Karpas-422 (cell line): ENCODE results near the gene SLC30A2. TPM values are rescaled to one million over a fixed set of nuclear protein-coding genes. Genes with fewer than 3 reads are reported as not detected.

ENCODE experiments used
- DNase-seq: peaks from one replicate; pipeline ENCODE4 v3.0.0-alpha.2; 2015
- H2AFZ ChIP-seq: fragments of 200-600 bp; sonication (generic); 2 replicates; pipeline ENCODE4 v1.6.1; 2014; ENCODE audit warnings: antibody characterized with exemption, low read length, mixed read lengths
- H3K27ac ChIP-seq: fragments of 200-600 bp; sonication (generic); 2 replicates; pipeline ENCODE4 v1.5.1; 2014; ENCODE audit warnings: mild to moderate bottlenecking, low read length, moderate library complexity
- H3K27me3 ChIP-seq: fragments of 200-600 bp; sonication (generic); 2 replicates; pipeline ENCODE4 v1.6.1; 2014; ENCODE audit warnings: low read length, mixed read lengths
- H3K36me3 ChIP-seq: fragments of 200-600 bp; sonication (generic); 2 replicates; pipeline ENCODE4 v1.6.1; 2014; ENCODE audit warnings: low read length, mixed read lengths; ENCODE audit not compliant: insufficient read depth
- H3K4me1 ChIP-seq: fragments of 200-600 bp; sonication (generic); 2 replicates; pipeline ENCODE4 v1.6.1; 2014; ENCODE audit warnings: mild to moderate bottlenecking, low read length, mixed read lengths
- H3K4me2 ChIP-seq: fragments of 200-600 bp; sonication (generic); 2 replicates; pipeline ENCODE4 v1.6.1; 2014; ENCODE audit warnings: low read length, low read depth, mild to moderate bottlenecking; ENCODE audit not compliant: poor library complexity, severe bottlenecking
- H3K4me3 ChIP-seq: fragments of 200-600 bp; sonication (generic); 2 replicates; pipeline ENCODE4 v1.5.1; 2014; ENCODE audit warnings: mild to moderate bottlenecking, antibody characterized with exemption, low read length, mixed read lengths
- H3K79me2 ChIP-seq: fragments of 200-600 bp; sonication (generic); 2 replicates; pipeline ENCODE4 v1.6.1; 2014; ENCODE audit warnings: mild to moderate bottlenecking, low read length, mixed read lengths
- H3K9ac ChIP-seq: fragments of 200-600 bp; sonication (generic); 2 replicates; pipeline ENCODE4 v1.6.0; 2014; ENCODE audit warnings: low read length
- H3K9me2 ChIP-seq: fragments of 200-600 bp; sonication (generic), shearing (Covaris generic); replicated peaks from 2 replicates; pipeline ENCODE4 v1.6.0; 2014; ENCODE audit warnings: mild to moderate bottlenecking, low read length, moderate library complexity; ENCODE audit not compliant: insufficient read depth
- H3K9me3 ChIP-seq: fragments of 300-700, 200-600 bp; sonication (generic); 2 replicates; pipeline ENCODE4 v1.6.1; 2014; ENCODE audit warnings: low read length, mixed read lengths
- H4K20me1 ChIP-seq: fragments of 200-600 bp; sonication (generic); 2 replicates; pipeline ENCODE4 v1.6.1; 2014; ENCODE audit warnings: mild to moderate bottlenecking, antibody characterized with exemption, low read length, low read depth; ENCODE audit not compliant: insufficient read depth
- total RNA-seq: library from RNA; depleted of rRNA; stranded (reverse); fragments of >200 nt; shearing (Covaris generic); gene quantifications from 2 replicates; pipeline ENCODE4 v1.2.3, GENCODE V29; 2014; ENCODE audit warnings: low replicate concordance

Gene SLC30A2
- total RNA-seq, 1 experiment from 2014 or later: not detected

DNA sequence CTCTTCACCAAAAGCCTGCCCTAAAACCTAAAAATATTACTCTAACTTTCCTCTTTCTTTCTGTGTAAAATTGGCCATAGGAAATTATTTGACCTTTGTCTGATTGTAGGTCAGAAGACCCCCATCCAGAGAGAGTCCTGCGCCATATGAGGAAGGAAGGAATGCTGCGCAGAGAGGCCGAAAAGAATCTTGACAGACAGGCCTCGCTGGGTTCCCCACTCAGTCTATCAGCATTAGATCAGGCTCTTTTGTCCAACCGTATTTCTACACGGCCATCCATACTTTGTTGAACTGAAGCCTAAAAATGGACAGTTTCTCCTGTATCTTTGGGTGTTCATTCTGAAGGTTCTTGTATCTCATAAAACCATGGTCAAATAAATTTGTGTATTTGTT, 4.3 kb upstream of the SLC30A2 start:
- Histone ChIP-seq H3K36me3 (no peaks in the 10 kb centered on the region), H3K9ac (no peak overlapping the region)
- no peak for DNase-seq

DNA sequence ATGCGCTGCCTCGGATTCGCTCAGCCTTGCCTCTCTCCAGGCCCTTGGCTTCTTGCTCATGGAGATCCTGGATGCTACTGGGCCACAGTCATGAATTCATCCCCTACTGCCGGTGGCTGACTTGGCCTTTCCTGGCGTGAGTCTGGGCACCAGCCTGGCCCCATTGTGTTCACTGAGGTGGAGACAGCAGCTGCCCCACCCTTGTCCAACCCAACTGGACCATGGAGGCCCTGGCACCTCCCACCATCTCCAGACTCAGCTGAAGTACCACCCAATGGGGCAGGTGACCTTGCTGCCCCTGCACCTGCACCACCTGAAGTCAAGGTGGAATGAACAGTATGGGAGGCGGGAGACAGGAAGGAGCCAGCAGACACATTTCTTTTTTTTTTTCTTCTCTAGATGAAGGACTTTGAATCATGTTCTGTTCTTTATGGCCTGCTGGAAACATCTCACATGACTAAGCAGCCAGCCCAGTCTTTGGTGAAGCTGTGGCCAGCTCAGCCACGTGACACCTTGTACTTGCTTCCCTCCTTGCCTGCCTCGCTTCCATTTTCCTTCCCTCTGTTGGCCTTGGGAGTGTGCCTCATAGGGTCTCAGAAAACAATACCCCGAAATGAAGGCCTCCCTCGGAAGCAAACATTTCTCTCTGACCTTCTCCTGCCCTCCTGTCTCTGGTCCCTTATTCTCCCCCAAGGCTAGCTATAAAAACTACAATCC, 3.8 kb upstream of the SLC30A2 start:
- Histone ChIP-seq H3K4me2 (no peak overlapping the region), H2AFZ (no peak overlapping the region), H3K9ac (no peak overlapping the region), H3K27me3 (no peaks in the 10 kb centered on the region), H3K4me3 (no peak overlapping the region), H3K9me3 (no peaks in the 10 kb centered on the region), H3K36me3 (no peaks in the 10 kb centered on the region), H3K27ac (no peak overlapping the region), H3K79me2 (no peaks in the 10 kb centered on the region), H4K20me1 (no peaks in the 10 kb centered on the region), H3K4me1 (no peaks in the 10 kb centered on the region), H3K9me2 (no peaks in the 10 kb centered on the region)
- DNase-seq: no peak

More for the DNA sequence above, 4.3 kb upstream of the SLC30A2 start:
- no peaks in the 10 kb centered on the region for H3K79me2 ChIP-seq
- no peaks in the 10 kb centered on the region for H3K4me1 ChIP-seq
- no peak overlapping the region for H3K4me2 ChIP-seq
- no peaks in the 10 kb centered on the region for H4K20me1 ChIP-seq
- H2AFZ ChIP-seq: no peak overlapping the region
- no peaks in the 10 kb centered on the region for H3K9me3 ChIP-seq
- H3K27ac ChIP-seq: no peak overlapping the region
- H3K4me3 ChIP-seq: no peak overlapping the region
- no peaks in the 10 kb centered on the region for H3K9me2 ChIP-seq
- no peaks in the 10 kb centered on the region for H3K27me3 ChIP-seq

DNA sequence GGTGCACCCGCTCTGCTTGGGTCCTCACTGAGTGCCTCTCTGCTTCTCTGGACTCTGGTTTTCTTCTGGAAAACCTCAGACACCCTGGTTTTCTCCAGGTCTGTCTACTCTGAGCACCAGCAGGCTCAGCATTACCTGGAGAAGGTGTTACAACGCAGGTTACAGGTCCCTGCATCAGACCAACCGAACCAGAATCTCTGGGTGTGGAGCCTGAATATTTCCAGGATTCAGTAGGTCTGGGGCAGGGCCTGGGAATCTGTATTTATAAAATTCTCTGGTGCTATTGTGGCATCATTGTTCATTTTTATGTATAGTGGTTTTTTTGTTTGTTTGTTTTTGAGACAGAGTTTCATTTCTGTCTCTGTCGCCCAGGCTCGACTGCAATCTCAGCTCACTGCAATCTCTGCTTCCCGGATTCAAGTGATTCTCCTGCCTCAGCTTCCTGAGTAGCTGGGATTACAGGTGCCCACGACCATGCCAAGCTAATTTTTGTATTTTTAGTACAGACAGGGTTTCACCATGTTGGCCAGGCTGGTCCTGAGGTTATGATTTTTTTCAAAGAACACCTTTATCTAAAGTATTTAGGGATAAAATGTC, 1.5 kb upstream of the SLC30A2 start:
- Histone ChIP-seq H3K27me3 (no peaks in the 10 kb centered on the region), H2AFZ (no peak overlapping the region), H3K79me2 (no peaks in the 10 kb centered on the region), H3K9me2 (no peaks in the 10 kb centered on the region), H3K4me2 (no peak overlapping the region), H3K9ac (no peak overlapping the region), H3K9me3 (no peaks in the 10 kb centered on the region), H4K20me1 (no peaks in the 10 kb centered on the region), H3K27ac (no peak overlapping the region), H3K4me3 (no peak overlapping the region), H3K36me3 (no peaks in the 10 kb centered on the region), H3K4me1 (no peaks in the 10 kb centered on the region)
- DNase-seq: no peak

DNA sequence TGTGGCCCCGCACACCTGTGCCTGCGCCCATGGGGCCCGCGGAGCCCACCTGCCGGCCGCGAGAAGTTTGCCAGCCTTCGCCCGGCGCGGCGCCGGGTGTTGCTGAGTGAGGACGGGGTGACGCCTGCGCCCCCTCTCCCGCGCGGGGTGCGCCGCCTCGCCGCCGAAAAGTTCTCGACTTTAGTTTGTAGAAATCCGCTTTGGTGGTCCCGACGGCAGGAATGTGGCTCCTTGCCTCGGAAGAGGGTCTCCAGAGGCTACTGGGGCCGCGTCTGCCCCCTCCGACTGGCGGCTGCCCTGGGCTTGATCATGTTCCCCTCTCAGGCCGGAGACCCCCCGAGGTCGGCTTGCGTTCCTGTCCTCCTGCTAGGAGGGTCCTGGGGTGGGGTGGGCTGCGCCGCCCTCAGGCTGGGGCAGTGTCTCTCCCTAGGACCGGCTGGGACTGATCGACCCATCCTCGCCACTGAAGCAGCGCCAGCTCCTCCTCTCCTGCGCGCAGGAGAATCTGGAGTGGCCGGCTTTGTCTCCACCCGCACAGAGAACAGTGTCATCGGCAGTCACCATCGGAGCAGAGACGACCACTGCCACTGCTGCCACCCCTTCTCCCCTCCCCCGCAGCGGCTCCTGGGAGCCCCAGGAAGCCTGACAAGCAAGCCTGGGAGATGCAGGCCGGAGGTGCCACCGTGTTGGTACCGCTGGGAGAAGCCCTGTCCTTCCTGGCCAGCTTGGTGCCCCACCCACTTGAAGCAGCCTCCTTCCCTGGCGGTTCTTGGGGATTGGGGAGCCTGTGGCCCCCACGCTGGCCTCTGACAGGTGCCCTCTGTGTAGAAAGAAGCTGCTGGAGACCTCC, 553 bp upstream of the SLC30A2 start:
- Histone ChIP-seq H3K27me3 (no peaks in the 10 kb centered on the region), H3K36me3 (no peaks in the 10 kb centered on the region), H3K9ac (no peak overlapping the region), H2AFZ (no peak overlapping the region), H3K4me1 (no peaks in the 10 kb centered on the region), H4K20me1 (no peaks in the 10 kb centered on the region), H3K9me3 (no peaks in the 10 kb centered on the region), H3K27ac (no peak overlapping the region), H3K4me3 (no peak overlapping the region), H3K9me2 (no peaks in the 10 kb centered on the region), H3K79me2 (no peaks in the 10 kb centered on the region), H3K4me2 (no peak overlapping the region)
- no peak for DNase-seq

DNA sequence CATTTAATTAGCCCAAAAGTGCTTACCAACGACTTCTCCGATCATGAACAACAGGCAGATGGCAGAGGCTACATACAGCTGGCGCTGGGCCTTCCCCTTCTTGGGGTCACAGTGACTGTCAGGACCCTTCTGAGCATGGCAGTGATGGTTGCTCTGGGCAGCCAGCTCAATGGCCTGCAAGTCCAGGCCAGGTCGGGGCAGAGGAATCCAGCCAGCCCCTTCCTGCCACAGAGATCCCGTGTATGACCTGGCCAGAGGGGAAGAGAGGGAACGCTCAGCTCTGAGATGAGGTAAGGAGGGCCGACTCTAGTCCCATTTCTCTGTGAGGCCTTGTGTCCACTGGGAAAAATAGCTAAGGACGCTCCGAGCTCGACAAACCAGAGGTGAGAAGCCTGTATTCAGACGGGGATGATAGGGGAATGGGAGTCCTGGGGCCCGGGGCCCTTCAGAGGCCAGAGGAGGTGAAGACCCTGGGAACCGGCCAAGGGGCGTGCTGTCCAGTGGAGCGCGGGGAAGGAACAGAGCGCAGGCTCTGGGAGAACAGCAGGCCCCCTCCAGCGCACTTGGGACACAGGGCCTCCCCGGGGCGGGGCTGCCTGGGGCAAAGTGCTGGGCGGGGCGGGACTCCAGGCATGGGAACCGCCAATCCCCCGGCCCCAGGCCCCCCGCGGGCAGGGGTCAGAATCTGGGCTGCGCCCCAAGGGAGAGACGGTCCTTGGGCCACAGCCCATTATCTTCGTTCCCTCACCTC, 772 bp downstream of the SLC30A2 start:
- H3K36me3 ChIP-seq: no peaks in the 10 kb centered on the region
- H3K9ac ChIP-seq: no peak overlapping the region
- no peak overlapping the region for H3K27ac ChIP-seq
- H3K27me3 ChIP-seq: no peaks in the 10 kb centered on the region
- no peaks in the 10 kb centered on the region for H3K9me2 ChIP-seq
- DNase-seq: no peak
- H3K9me3 ChIP-seq: no peaks in the 10 kb centered on the region
- no peak overlapping the region for H3K4me3 ChIP-seq
- H4K20me1 ChIP-seq: no peaks in the 10 kb centered on the region
- no peaks in the 10 kb centered on the region for H3K4me1 ChIP-seq
- no peak overlapping the region for H2AFZ ChIP-seq
- H3K79me2 ChIP-seq: no peaks in the 10 kb centered on the region
- no peak overlapping the region for H3K4me2 ChIP-seq

DNA sequence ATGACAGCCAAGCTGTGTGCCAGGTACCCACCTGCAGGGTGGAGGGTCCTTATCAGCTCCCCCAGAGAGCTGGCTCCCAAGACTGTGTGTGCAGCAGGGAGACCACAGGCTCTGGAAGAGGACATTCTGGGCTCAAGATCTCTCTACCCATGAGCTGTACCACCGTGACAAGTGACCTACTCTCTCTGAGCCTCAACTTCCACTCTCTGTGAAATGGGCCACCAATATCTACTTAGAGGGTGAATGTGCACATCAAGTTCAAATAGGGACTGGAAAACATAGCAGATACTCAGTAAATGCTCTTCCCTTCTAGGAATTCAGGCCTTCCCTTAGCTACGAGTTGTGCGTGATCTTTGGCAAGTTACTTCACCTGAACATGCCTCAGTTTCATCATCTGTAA, 1.5 kb downstream of the SLC30A2 start:
- DNase-seq: no peak
- no peak overlapping the region for H3K4me3 ChIP-seq
- H3K9me3 ChIP-seq: no peaks in the 10 kb centered on the region
- no peak overlapping the region for H3K27ac ChIP-seq
- no peaks in the 10 kb centered on the region for H3K27me3 ChIP-seq
- H3K4me1 ChIP-seq: no peaks in the 10 kb centered on the region
- no peaks in the 10 kb centered on the region for H3K79me2 ChIP-seq
- H2AFZ ChIP-seq: no peak overlapping the region
- no peaks in the 10 kb centered on the region for H4K20me1 ChIP-seq
- H3K4me2 ChIP-seq: no peak overlapping the region
- H3K36me3 ChIP-seq: no peaks in the 10 kb centered on the region
- no peak overlapping the region for H3K9ac ChIP-seq
- no peaks in the 10 kb centered on the region for H3K9me2 ChIP-seq

DNA sequence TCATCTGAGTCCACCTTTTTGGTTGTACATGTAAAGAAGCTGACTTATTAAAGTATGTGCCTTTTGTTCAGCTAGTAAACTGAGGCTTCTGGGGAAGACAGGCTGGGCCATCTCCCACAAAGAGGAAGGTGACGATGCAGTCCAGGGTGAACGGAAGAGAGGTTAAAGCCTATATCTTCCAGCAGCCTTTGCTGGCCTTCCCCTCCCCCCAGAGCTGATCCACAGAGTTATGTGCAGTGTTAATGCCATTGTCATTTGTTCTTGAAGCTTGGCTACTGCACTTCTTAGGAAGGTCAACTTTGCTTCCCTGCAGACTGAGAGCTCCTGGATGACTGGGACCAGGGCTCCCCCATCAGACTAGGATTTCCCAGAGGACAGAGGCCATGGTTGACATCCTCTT, 2.2 kb downstream of the SLC30A2 start:
- Histone ChIP-seq H3K9ac (no peak overlapping the region), H2AFZ (no peak overlapping the region), H3K79me2 (no peaks in the 10 kb centered on the region), H3K4me2 (no peak overlapping the region), H3K36me3 (no peaks in the 10 kb centered on the region), H3K27ac (no peak overlapping the region), H3K9me2 (no peaks in the 10 kb centered on the region), H3K27me3 (no peaks in the 10 kb centered on the region), H3K9me3 (no peaks in the 10 kb centered on the region), H3K4me3 (no peak overlapping the region), H3K4me1 (no peaks in the 10 kb centered on the region), H4K20me1 (no peaks in the 10 kb centered on the region)
- DNase-seq: no peak

DNA sequence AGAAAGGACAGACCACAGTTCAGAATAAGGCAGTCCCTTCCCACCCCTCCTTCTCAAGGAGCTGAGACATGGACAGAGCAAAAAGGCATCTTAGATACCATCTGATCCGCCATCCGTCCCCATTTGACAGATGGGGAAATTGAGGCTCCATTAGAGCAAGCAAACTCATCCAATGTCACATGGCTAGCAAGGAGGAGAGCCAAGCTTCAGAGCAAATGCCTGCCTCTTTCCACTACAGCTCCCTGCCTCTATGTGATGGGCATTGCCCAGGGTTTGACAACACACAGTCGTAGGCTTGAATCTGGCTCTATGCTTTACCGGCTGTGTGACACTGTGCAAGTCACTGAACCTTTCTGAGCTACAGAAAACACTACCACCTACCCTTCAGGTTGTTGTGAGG, 3.9 kb downstream of the SLC30A2 start:
- DNase-seq: no peak
- no peaks in the 10 kb centered on the region for H3K36me3 ChIP-seq
- no peak overlapping the region for H3K9ac ChIP-seq
- no peaks in the 10 kb centered on the region for H3K9me2 ChIP-seq
- no peak overlapping the region for H3K27ac ChIP-seq
- H3K9me3 ChIP-seq: no peaks in the 10 kb centered on the region
- H3K27me3 ChIP-seq: no peaks in the 10 kb centered on the region
- H3K4me3 ChIP-seq: no peak overlapping the region
- H3K79me2 ChIP-seq: no peaks in the 10 kb centered on the region
- no peak overlapping the region for H3K4me2 ChIP-seq
- no peaks in the 10 kb centered on the region for H3K4me1 ChIP-seq
- no peak overlapping the region for H2AFZ ChIP-seq
- no peaks in the 10 kb centered on the region for H4K20me1 ChIP-seq
